ENCODE data around the gene PDIA5. TPM values are rescaled to one million over a fixed set of nuclear protein-coding genes. Genes with fewer than 3 reads are reported as not detected.

PDIA5 gene
- total RNA-seq, 1 experiment from 2014 or later: 50.8 TPM

DNA sequence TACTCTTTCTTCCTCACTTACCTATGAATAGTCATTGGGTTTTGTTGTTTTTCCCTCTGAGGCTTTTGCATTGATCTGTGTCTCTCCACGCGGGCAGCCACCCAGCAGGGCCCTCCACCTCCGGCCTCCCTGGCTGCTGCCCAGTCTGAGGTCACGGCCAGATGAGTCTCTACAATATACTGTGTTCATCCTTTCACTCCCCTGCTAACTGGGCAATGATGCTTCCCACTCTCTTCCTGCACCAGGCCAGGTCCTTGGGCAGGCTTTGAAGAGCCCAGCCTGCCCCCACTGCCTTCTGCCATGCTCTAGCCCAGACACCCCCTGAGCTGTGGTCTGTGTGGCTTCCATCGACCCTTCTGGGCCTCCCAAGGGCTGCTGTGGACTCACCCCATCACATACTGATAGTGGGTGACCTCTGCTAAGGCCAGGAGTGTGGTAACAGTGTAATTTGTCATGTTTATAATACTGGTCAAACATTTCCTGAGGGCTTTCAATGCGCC lies 18.0 kb downstream of the PDIA5 start:
- no TSS peak for BruUV-seq (replicated peaks)
- DNase-seq (ENCODE audit: low read depth, low spot score) (no peak), ATAC-seq (no peak)
- Histone ChIP-seq H2AFZ (ENCODE audit: low read depth, low read length, poor library complexity, severe bottlenecking) (no peak overlapping the region), H3K36me3 (ENCODE audit: control insufficient read depth in 1 of 2, insufficient read depth in 2 of 2, low read length in 2 of 2) (no peaks in the 10 kb centered on the region), H3K9me3 (ENCODE audit: control insufficient read depth in 1 of 2, insufficient read depth in 1 of 2, low read depth in 1 of 2, low read length in 2 of 2) (no peaks in the 10 kb centered on the region), H3K27ac (ENCODE audit: low read depth, low read length) (no peak overlapping the region), H3K4me3 (replicated peaks in 1 of 2; ENCODE audit: low read depth in 1 of 2, low read length in 2 of 2) (no peak overlapping the region), H3K4me1 (ENCODE audit: control insufficient read depth in 1 of 2, insufficient read depth in 2 of 2, low read length in 2 of 2) (peaks cover 5 to 18% of the 10 kb centered on the region in 2 experiments), H3K27me3 (ENCODE audit: insufficient read depth, low read length) (no peaks in the 10 kb centered on the region), H3K9ac (ENCODE audit: low read length) (no peak overlapping the region), H4K20me1 (ENCODE audit: insufficient read depth) (peaks cover 1% of the 10 kb centered on the region; the same call in 1 of the 2 replicates), H3K79me2 (ENCODE audit: insufficient read depth, low read length) (peaks cover 97% of the 10 kb centered on the region), H3K4me2 (ENCODE audit: low read length) (no peak overlapping the region), H3K9me2 (ENCODE audit: insufficient read depth) (no peaks in the 10 kb centered on the region)
- intact Hi-C loops (cut with micrococcal nuclease): no loop called here
- ChIA-PET RAD21 (ENCODE audit: low non-redundant PET in 1 of 2, low total read pairs in 2 of 2, uncharacterized antibody in 2 of 2, unreplicated experiment in 2 of 2) (no interaction called here), CTCF (no interaction called here), POLR2A (no interaction called here)
- TF ChIP-seq POLR2AphosphoS5 (IDR thresholded peaks at IDR 0.05; ENCODE audit: low read depth, low read length) (no peak), YY1 (IDR thresholded peaks at IDR 0.05; ENCODE audit: extremely low read depth, insufficient replicate concordance, low read depth, low read length) (no peak)

DNA sequence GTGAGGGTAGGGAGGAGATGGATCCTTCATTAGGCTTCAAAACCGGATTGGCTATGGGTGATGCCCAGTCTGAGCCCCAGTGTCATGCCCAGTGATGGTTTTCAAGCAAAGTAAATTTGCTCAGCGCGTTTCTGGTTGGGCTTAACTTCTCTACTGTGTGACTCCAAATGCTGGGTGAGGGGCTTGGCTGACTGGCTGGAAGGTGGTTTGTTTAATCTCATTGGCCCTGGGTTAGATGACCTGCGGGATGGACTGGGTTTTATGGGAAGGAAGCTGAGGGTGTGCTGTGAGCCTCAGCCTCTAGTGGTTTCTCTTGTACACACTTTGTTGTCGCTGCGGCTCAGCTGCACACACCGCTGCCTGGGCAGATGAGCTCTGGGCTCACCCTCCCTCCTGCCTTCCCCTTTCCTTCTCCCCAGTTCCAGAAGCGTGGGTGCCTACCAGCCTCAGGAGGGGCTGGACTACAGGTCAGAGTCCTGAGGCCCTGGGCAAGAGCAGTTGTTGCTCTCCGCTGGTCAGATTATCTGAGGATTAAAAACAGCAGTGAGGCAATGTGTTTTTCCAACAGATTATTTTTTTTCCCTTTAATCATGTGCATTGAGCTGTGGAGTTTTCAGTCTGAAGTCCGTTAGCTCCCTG lies 18.6 kb downstream of the PDIA5 start:
- Histone ChIP-seq H4K20me1 (ENCODE audit: insufficient read depth) (no peaks in the 10 kb centered on the region), H3K27ac (ENCODE audit: low read depth, low read length) (no peak overlapping the region), H3K4me1 (ENCODE audit: control insufficient read depth in 1 of 2, insufficient read depth in 2 of 2, low read length in 2 of 2) (peaks cover 0 to 12% of the 10 kb centered on the region in 2 experiments; a peak in 2 of 4 replicates), H3K79me2 (ENCODE audit: insufficient read depth, low read length) (peaks cover 95% of the 10 kb centered on the region), H3K9me2 (ENCODE audit: insufficient read depth) (no peaks in the 10 kb centered on the region), H3K27me3 (ENCODE audit: insufficient read depth, low read length) (no peaks in the 10 kb centered on the region), H3K9ac (ENCODE audit: low read length) (no peak overlapping the region), H3K4me3 (replicated peaks in 1 of 2; ENCODE audit: low read depth in 1 of 2, low read length in 2 of 2) (no peak overlapping the region), H3K9me3 (ENCODE audit: control insufficient read depth in 1 of 2, insufficient read depth in 1 of 2, low read depth in 1 of 2, low read length in 2 of 2) (no peaks in the 10 kb centered on the region), H3K36me3 (ENCODE audit: control insufficient read depth in 1 of 2, insufficient read depth in 2 of 2, low read length in 2 of 2) (peaks cover 0 to 2% of the 10 kb centered on the region in 2 experiments; a peak in 1 of 4 replicates), H2AFZ (ENCODE audit: low read depth, low read length, poor library complexity, severe bottlenecking) (no peak overlapping the region), H3K4me2 (ENCODE audit: low read length) (no peak overlapping the region)
- intact Hi-C loops (cut with micrococcal nuclease): no loop called here
- BruUV-seq (replicated peaks): no TSS peak
- ChIA-PET CTCF (no interaction called here), RAD21 (ENCODE audit: low non-redundant PET in 1 of 2, low total read pairs in 2 of 2, uncharacterized antibody in 2 of 2, unreplicated experiment in 2 of 2) (no interaction called here), POLR2A (no interaction called here)
- ATAC-seq (0 out of 2 replicates have a peak, but pooled peaks have one; percentile 32), DNase-seq (ENCODE audit: low read depth, low spot score) (no peak)
- TF ChIP-seq ZFX (IDR thresholded peaks at IDR 0.05) (no peak), EGR1 (IDR thresholded peaks at IDR 0.05; ENCODE audit: low read depth) (no peak), REST (IDR thresholded peaks at IDR 0.05; ENCODE audit: low read depth) (no peak), TCF7L2 (IDR thresholded peaks at IDR 0.05; ENCODE audit: borderline replicate concordance, extremely low read depth, insufficient read depth, insufficient read length) (no peak), SRF (IDR thresholded peaks at IDR 0.05; ENCODE audit: low read depth) (no peak), FOSL1 (IDR thresholded peaks at IDR 0.05; ENCODE audit: low read depth) (no peak), JUND (IDR thresholded peaks at IDR 0.05) (no peak), ELF1 (IDR thresholded peaks at IDR 0.05; ENCODE audit: borderline replicate concordance, low read depth) (no peak), MAX (IDR thresholded peaks at IDR 0.05) (no peak), SIN3A (IDR thresholded peaks at IDR 0.05; ENCODE audit: low read depth) (no peak), POLR2A (IDR thresholded peaks at IDR 0.05; ENCODE audit: borderline replicate concordance, extremely low read depth, insufficient read depth, insufficient read length) (no peak), POLR2AphosphoS5 (IDR thresholded peaks at IDR 0.05; ENCODE audit: low read depth, low read length) (no peak), CBX3 (IDR thresholded peaks at IDR 0.05; ENCODE audit: low read depth) (no peak)
- TF ChIP-seq, protein P1, sequence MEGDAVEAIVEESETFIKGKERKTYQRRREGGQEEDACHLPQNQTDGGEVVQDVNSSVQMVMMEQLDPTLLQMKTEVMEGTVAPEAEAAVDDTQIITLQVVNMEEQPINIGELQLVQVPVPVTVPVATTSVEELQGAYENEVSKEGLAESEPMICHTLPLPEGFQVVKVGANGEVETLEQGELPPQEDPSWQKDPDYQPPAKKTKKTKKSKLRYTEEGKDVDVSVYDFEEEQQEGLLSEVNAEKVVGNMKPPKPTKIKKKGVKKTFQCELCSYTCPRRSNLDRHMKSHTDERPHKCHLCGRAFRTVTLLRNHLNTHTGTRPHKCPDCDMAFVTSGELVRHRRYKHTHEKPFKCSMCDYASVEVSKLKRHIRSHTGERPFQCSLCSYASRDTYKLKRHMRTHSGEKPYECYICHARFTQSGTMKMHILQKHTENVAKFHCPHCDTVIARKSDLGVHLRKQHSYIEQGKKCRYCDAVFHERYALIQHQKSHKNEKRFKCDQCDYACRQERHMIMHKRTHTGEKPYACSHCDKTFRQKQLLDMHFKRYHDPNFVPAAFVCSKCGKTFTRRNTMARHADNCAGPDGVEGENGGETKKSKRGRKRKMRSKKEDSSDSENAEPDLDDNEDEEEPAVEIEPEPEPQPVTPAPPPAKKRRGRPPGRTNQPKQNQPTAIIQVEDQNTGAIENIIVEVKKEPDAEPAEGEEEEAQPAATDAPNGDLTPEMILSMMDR (IDR thresholded peaks at IDR 0.05 in 2 of 3, conservative IDR thresholded peaks at IDR 0.05 in 1 of 3; ENCODE audit: borderline replicate concordance in 1 of 3, insufficient read depth in 1 of 3, low read depth in 2 of 3, low read length in 2 of 3): no peak

Measured in HCT116 (cell line).